Left lung (tissue), 8 donors: ENCODE measurements around the gene TBC1D24. TPM values are rescaled to one million over a fixed set of nuclear protein-coding genes. Genes with fewer than 3 reads are reported as not detected.

Source experiments
- microRNA-seq, 2 donors: library from miRNA; unstranded; fragments of <30 nt; microRNA quantifications; one replicate each; pipeline ENCODE4, GENCODE V29; 2019
- polyA plus RNA-seq, 6 donors: library from polyadenylated mRNA; unstranded; fragments of 120-200 nt; gene quantifications; one replicate each; pipeline ENCODE4 v1.2.1, GENCODE V29; 2013; ENCODE audit not compliant: insufficient read length in 6 of 6
- total RNA-seq, 2 donors: library from RNA; stranded (reverse); fragmentation: NEBNext Ultra II Directional; extraction: Animal tissue kit (Norgen Biotek cat#: 25700); gene quantifications; one replicate each; pipeline ENCODE4 v1.2.1, GENCODE V29; 2021
- donor health status: DM: no; HTN: yes; CAD: no.
- donor health status: DM: no; HTN: no; CAD: no.

The TBC1D24 gene
- total and polyA plus RNA-seq, 8 donors, result 14.2 to 41.4 (median 17.9) TPM

Small RNAs within 50 kb of the gene (microRNA-seq; reads per million reads assigned to microRNA genes)
- gene MIR3178 (0 to 0.41 reads per million in 2 donors), gene MIR6767 (0 reads per million in 2 donors), gene MIR6768 (0 to 0.17 reads per million in 2 donors)

Other genes starting within 250 kb of the TBC1D24 start
- gene DNASE1L2, start 238.7 kb upstream of the TBC1D24 start, total RNA-seq, result 1 to 10 TPM; 1.3 to 1.5 TPM
- gene DNASE1L2, start 238.7 kb upstream of the TBC1D24 start, polyA plus RNA-seq, result 1 to 10 TPM in 2 of 6 donors, under 1 TPM in 4; 0.27 to 1.7 (median 0.90) TPM
- gene ECI1, start 223.5 kb upstream of the TBC1D24 start, total RNA-seq, result 10 to 100 TPM; 47.3 to 51.7 TPM
- gene ECI1, start 223.5 kb upstream of the TBC1D24 start, polyA plus RNA-seq, result 10 to 100 TPM; 41.8 to 63.5 (median 51.2) TPM
- 100 to 1,000 TPM; 109 to 124 TPM for gene RNPS1, start 207.0 kb upstream of the TBC1D24 start, total RNA-seq
- 100 to 1,000 TPM; 178 to 208 (median 196) TPM for gene RNPS1, start 207.0 kb upstream of the TBC1D24 start, polyA plus RNA-seq
- gene ABCA3, start 134.4 kb upstream of the TBC1D24 start, total RNA-seq, result 100 to 1,000 TPM; 329 to 334 TPM
- gene ABCA3, start 134.4 kb upstream of the TBC1D24 start, polyA plus RNA-seq, result 10 to 100 TPM in 2 of 6 donors, 1 to 10 TPM in 4; 6.8 to 17.3 (median 9.6) TPM
- gene CCNF, start 45.7 kb upstream of the TBC1D24 start, total RNA-seq, result 1 to 10 TPM; 4.7 to 8.0 TPM
- 10 to 100 TPM in 3 of 6 donors, 1 to 10 TPM in 3; 9.2 to 17.3 (median 10.1) TPM for gene CCNF, start 45.7 kb upstream of the TBC1D24 start, polyA plus RNA-seq
- gene TEDC2, start 15.0 kb upstream of the TBC1D24 start, total RNA-seq, result 1 to 10 TPM; 4.0 to 6.5 TPM
- 10 to 100 TPM in 3 of 6 donors, 1 to 10 TPM in 3; 5.7 to 10.9 (median 9.2) TPM for gene TEDC2, start 15.0 kb upstream of the TBC1D24 start, polyA plus RNA-seq
- gene NTN3, start 3.8 kb upstream of the TBC1D24 start, total RNA-seq, result 1 to 10 TPM in 1 of 2 donors, not detected in 1; 1.7 TPM
- 1 to 10 TPM; 3.1 to 6.7 (median 5.2) TPM for gene NTN3, start 3.8 kb upstream of the TBC1D24 start, polyA plus RNA-seq
- 100 to 1,000 TPM; 296 to 333 TPM for gene ATP6V0C, start 38.8 kb downstream of the TBC1D24 start, total RNA-seq
- 100 to 1,000 TPM in 3 of 6 donors, 10 to 100 TPM in 3; 76.6 to 116 (median 98.7) TPM for gene ATP6V0C, start 38.8 kb downstream of the TBC1D24 start, polyA plus RNA-seq
- gene AMDHD2, start 45.2 kb downstream of the TBC1D24 start, total RNA-seq, result 10 to 100 TPM; 45.5 to 62.4 TPM
- 10 to 100 TPM; 13.4 to 21.3 (median 17.0) TPM for gene AMDHD2, start 45.2 kb downstream of the TBC1D24 start, polyA plus RNA-seq
- gene CEMP1, start 56.3 kb downstream of the TBC1D24 start, total RNA-seq, result 1 to 10 TPM in 1 of 2 donors, under 1 TPM in 1; 0.45 to 1.1 TPM
- 1 to 10 TPM; 1.4 to 3.8 (median 2.3) TPM for gene CEMP1, start 56.3 kb downstream of the TBC1D24 start, polyA plus RNA-seq
- 10 to 100 TPM; 56.4 to 64.8 TPM for gene PDPK1, start 62.9 kb downstream of the TBC1D24 start, total RNA-seq
- gene PDPK1, start 62.9 kb downstream of the TBC1D24 start, polyA plus RNA-seq, result 10 to 100 TPM; 36.5 to 57.2 (median 44.1) TPM
- gene KCTD5, start 207.4 kb downstream of the TBC1D24 start, total RNA-seq, result 10 to 100 TPM; 21.3 to 28.3 TPM
- 10 to 100 TPM; 18.4 to 24.0 (median 21.0) TPM for gene KCTD5, start 207.4 kb downstream of the TBC1D24 start, polyA plus RNA-seq
- gene PRSS27, start 245.1 kb downstream of the TBC1D24 start, total RNA-seq, result under 1 TPM; 0.45 to 0.70 TPM
- gene PRSS27, start 245.1 kb downstream of the TBC1D24 start, polyA plus RNA-seq, result 1 to 10 TPM; 1.9 to 3.3 (median 2.5) TPM